ENCODE measurements around the gene PEX11G.

The PEX11G gene

GRCh38 chr19:7494416-7495098 is 5.7 kb upstream of the PEX11G start:
- DNase-seq (ENCODE audit: low read depth in 2 of 2) = no peak

DNA sequence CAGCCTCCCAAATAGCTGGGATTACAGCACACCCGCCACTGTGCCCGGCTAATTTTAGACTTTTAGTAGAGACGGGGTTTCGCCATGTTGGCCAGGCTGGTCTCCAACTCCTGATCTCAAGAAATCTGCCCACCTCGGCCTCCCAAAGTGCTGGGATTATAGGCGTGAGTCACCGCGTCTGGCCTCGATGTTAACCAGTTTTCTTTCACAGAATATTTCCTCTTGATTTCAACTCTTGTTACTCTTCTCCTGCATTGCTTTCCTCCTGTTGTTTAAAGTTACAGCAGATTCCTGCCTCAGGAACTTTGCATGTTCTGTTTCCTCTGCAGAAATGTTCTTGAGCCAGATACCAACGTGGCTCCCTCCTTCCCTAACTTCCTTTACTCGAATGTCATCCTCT is 3.7 kb upstream of the PEX11G start:
- DNase-seq (ENCODE audit: low read depth in 2 of 2) = no peak

GRCh38 chr19:7492142-7492541 is 3.3 kb upstream of the PEX11G start:
- DNase-seq (ENCODE audit: low read depth in 2 of 2) = peak in 1 of 2 donors; percentile 30

DNA sequence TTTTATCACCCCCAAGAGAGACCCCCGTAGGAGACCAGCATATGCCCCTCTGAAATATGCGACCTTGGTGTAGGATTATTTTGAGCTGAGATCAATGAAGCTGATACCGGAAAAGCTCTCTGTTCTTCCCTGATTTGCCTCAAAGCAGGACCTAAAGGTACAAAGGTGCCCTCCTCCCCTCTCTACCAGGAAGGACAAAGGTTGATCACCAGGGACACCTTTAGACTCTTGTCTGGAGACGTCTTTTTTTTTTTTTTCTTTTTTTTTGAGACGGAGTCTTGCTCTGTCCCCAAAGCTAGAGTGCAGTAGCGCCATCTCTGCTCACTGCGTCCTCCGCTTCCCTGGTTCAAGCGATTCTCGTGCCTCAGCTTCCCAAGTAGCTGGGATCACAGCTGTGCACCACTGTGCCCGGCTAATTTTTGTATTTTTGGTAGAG is 792 bp upstream of the PEX11G start:
- no peak for DNase-seq (ENCODE audit: low read depth in 2 of 2)

DNA sequence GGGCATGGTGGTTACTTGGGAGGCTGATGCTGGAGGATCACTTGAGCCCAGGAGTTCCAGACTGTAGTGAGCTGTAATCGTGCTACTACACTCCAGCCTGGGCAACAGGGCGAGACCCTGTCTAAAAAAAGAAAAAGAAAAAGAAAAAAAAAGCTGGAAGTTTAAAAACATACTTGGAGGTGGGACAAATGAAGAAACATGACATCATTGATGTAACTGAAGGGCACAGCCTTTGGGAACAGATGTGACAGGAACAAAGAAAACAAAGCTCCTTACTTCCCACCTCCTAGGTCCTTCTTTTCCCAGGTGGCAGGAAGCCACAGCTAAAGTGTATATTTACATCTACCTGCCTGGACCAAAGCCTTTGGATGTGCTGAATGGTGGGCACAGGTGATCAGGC is 1.9 kb downstream of the PEX11G start:
- DNase-seq (ENCODE audit: low read depth in 2 of 2) = no peak

DNA sequence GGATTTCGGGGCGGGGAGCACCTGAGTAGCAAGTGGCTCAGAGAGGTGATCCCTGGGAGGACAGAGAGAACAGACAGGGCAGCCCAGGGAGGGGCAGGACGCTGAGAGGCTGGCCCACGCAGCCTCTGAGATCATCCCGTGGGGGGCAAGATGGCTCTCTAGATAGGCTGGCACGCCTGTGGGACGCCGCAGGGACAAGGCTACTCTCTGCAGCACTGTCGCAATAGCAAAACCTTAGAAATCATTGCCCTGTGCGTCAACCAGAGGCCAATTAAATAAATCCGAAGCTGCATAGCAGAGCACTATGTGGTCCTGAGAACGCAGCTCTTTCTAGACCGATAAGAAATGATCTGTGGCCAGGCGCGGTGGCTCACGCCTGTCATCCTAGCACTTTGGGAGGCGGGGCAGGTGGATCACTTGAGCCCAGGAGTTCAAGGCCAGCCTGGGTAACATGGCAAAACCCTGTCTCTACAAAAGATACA is 5.1 kb downstream of the PEX11G start:
- DNase-seq (ENCODE audit: low read depth in 2 of 2) = no peak

GRCh38 chr19:7482584-7483439 is 6.0 kb downstream of the PEX11G start:
- DNase-seq (ENCODE audit: low read depth in 2 of 2) = no peak

DNA sequence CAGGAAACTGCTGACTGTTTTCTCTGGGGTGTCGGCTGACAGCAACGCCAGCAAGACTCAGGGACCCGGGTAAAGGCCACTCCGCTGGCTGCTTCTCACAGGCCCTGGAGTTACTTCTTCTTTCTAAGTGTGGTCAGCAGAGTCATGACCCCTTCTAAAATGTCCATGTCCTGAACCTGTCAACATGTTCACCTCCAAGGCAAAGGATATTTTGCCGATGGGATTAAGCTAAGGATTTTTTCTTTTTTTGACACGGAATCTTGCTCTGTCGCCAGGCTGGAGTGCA is 7.9 kb downstream of the PEX11G start:
- DNase-seq (ENCODE audit: low read depth in 2 of 2) = no peak

- no peak for DNase-seq (ENCODE audit: low read depth in 2 of 2)
Measured at GRCh38 chr19:7480222-7480969, 8.4 kb downstream of the PEX11G start.

DNA sequence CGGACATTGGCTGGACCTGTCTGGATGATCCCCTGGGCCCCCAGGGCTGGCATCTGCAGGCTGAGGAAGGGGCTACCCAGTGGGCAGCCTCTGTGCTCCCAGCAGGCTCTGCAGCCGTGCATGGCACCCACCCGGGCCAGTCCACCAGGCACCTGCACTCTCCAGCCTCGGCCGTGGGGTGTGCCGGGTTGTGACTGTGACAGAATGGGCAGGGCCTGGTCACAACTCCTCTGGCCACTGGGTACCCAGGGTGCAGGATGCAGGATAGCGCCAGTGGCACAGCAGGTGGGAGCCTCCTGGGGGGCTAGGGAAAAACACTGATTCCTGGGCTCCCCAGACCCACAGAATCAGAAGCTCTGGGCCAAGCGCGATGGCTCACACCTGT is 10.0 kb downstream of the PEX11G start:
- DNase-seq (ENCODE audit: low read depth in 2 of 2) = no peak

GRCh38 chr19:7478173-7478842 is 10.5 kb downstream of the PEX11G start:
- no peak for DNase-seq (ENCODE audit: low read depth in 2 of 2)

DNA sequence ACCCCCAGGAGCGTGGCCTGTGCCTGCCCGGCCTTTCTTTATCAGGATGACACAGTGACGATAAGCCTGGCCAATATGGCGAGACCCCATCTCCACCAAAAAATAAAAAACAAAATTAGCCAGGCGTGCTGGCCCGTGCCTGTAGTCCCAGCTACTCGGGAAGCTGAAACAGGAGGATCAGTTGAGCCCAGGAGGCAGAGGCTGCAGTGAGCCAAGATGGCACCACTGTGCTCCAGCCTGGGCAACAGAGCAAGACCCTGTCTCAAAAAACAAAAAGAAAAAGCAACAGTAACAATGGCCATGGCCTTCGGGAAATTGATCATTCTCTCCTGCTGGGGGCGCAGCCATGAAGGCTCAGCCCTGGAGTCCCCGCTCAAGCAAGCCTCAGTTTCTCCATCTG is 11.1 kb downstream of the PEX11G start:
- no peak for DNase-seq (ENCODE audit: low read depth in 2 of 2)

DNA sequence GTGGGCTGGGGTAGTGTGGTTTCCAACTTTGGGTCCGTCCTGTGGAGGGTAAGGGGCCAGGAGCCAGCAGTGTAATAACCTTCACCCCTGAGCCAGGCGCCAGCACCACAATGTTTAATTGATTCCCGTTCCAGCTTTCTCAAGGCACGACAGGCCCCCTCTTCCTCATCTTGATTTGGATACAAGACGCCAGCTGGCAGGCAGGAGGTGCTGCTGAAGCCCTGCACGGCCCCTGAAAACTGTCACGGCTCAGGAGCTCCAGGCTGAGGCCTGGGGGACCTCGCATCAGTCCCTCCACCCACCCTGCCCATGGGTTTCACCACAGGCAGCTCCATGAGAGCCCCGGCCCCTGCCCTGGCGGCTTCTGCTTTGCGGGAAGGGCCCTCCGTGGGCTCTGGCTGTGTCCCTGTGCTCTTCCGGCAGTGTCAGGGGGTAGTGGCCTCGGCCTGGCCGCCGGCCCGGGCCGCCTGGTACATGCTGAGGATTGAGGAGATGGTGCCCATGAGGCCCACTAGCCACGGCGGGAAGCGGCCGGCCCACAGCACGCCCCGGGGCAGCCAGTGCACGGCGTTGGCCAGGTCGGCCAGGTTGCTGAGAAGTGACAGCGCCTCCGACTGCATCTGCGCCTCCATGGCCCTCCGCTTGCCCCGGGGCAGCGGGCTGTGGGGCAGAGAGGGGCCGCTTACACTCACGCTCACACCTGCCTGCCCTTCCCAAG is 11.9 kb downstream of the PEX11G start:
- no peak for DNase-seq (ENCODE audit: low read depth in 2 of 2)

DNA sequence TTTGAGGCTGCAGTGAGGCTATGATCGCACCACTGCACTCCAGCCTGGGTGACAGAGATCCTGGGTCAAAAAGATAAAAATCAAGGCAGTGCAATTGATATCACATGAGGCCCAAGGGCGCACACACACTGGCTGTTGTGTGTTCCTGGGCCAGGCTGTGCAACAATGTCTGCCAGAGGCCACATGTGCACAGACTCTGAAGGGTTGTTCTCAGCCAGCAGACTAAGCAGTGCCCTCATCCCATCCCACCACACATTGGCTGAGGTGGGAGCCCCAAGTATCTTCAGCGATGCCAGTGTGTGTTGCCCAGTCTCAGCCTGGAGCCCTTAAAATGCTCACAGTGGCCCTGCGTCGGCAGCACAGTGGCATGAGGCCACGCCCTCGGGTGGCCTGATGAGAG is 12.6 kb downstream of the PEX11G start:
- no peak for DNase-seq (ENCODE audit: low read depth in 2 of 2)

- DNase-seq (ENCODE audit: low read depth in 2 of 2) = no peak
Measured at GRCh38 chr19:7475665-7476064, 13.2 kb downstream of the PEX11G start.

- DNase-seq (ENCODE audit: low read depth in 2 of 2) = no peak
Measured at GRCh38 chr19:7471696-7472615, 16.9 kb downstream of the PEX11G start.

DNA sequence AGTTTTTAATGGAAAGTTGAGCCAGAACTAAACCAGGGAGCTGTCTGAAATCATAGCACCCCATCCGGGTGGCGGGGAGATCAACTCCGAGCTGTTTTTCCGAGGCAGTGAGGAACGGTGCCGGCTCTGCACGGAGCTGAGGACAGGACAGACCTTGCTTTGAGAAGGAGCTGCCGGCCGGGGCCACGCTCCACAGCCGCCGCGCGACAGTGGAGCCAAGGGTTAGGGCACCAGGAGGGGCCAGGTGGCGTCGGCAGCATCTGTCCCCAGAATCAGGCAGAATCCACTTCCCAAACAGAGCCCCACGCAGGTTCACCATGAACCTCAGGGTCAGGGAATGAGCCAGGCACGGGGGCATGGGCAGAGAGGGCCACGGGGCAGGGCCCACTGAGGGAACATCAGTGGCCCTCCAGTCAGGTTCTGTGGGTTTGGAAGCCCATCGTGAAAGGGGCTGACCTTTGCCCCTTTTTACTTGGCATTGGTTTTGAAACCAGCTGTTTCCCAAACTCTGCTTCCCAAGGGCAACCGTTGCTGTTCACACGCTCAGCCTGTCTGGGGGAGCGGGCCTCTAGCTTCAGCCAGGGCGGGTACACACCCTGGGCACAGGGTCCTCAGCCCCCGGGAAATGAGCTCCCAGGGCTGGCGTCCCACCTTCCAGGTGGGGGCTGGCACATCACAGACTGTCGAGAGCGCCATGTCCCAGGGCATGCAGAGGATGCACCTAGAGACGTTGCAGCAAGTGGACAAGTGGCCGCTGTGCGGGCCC is 18.1 kb downstream of the PEX11G start:
- no peak for DNase-seq (ENCODE audit: low read depth in 2 of 2)

GRCh38 chr19:7469669-7470285 is 19.1 kb downstream of the PEX11G start:
- no peak for DNase-seq (ENCODE audit: low read depth in 2 of 2)

DNA sequence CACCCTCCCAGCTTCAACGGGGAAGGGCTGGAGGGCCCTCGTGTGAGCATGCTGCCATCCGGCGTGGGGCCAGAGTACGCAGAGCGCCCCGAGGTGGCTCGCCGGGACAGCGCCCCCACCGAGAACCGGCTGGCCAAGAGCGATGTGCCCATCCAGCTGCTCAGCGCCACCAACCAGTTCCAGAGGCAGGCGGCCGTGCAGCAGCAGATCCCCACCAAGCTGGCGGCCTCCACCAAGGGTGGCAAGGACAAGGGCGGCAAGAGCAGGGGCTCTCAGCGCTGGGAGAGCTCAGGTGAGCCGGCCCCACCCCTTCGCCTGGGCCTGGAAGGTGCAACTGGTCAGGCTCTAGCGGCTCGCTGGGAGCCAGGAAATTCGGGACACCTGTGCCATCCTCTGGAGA is 20.0 kb downstream of the PEX11G start:
- DNase-seq (ENCODE audit: low read depth in 2 of 2) = no peak
